Pancreas (tissue), 10 donors: ENCODE data around the gene ALK. TPM values are rescaled to one million over a fixed set of nuclear protein-coding genes. Genes with fewer than 3 reads are reported as not detected.

Experiments
- ATAC-seq, 4 donors: fragments of 200-7000 bp; cut with Tn5 transposase; one replicate each; pipeline versions ENCODE4 v1.8.0 to v1.9.1; 2020; ENCODE audit warnings: mild to moderate bottlenecking in 4 of 4, moderate library complexity in 4 of 4
- DNase-seq, 6 donors: peaks; one replicate each; pipeline ENCODE4 v3.0.0-alpha.2; 2020
- FAIRE-seq: peaks from 2 replicates; lab custom pipeline; 2012; peaks lifted over from hg19 to GRCh38; lab: Jason Lieb, UNC
- H3K27ac ChIP-seq, 4 donors: fragments of 200-600 bp; sonication (generic); 1 replicate in 3 of 4; 2 replicates in 1 of 4; pipeline versions ENCODE4 v1.5.0 to v1.8.0; 2020
- H3K27me3 ChIP-seq, 4 donors: fragments of 200-600 bp; one replicate each; pipeline ENCODE4 v1.8.0; 2021
- H3K36me3 ChIP-seq, 3 donors: fragments of 200-600 bp; sonication (generic) in 1 of 3; one replicate each; pipeline versions ENCODE4 v1.5.0 to v1.8.0; 2020 to 2021
- H3K4me1 ChIP-seq, 3 donors: fragments of 200-600 bp; one replicate each; pipeline ENCODE4 v1.8.0; 2021
- H3K4me3 ChIP-seq, 4 donors: fragments of 200-600 bp; sonication (generic) in 2 of 4; one replicate each; pipeline versions ENCODE4 v1.5.0 to v1.8.0; 2020 to 2021
- H3K9me3 ChIP-seq, 4 donors: fragments of 200-600 bp; one replicate each; pipeline ENCODE4 v1.8.0; 2021
- WGBS, 2 donors: extraction: QIAGEN DNeasy Blood & Tissue Kit; methylation state at CpG; one replicate each; pipeline ENCODE4 v1.1.7; 2013; 5-methylcytosine and 5-hydroxymethylcytosine counted together
- intact Hi-C, 3 donors: fragments of 100-400 bp; cut with DNase I; formaldehyde crosslinking; loops; one replicate each; pipeline versions ENCODE4 v1.11.1 to v1.14.2; 2022
- polyA plus RNA-seq, 2 donors: library from polyadenylated mRNA; stranded (reverse); fragments of 200-250 nt; gene quantifications; one replicate each; pipeline ENCODE4 v1.2.3, GENCODE V29; 2013
- total RNA-seq, 6 donors: library from RNA; stranded (reverse); fragmentation: NEBNext Ultra II Directional in 4 of 6; extraction: Animal tissue kit (Norgen Biotek cat#: 25700) in 4 of 6; gene quantifications; one replicate each; pipeline versions ENCODE4 v1.2.1 to v1.2.4, GENCODE V29; 2021 to 2023
- TF ChIP-seq, protein P1 (sequence below), 4 donors: fragments of 200-600 bp; sonication (generic) in 3 of 4; IDR thresholded peaks; one replicate each; pipeline versions ENCODE4 v1.5.0 to v1.8.0; 2021; ENCODE audit warnings: antibody characterized with exemption in 4 of 4
- donor health status: healthy with polysubstance abuse.
- donor health status: DM: no; HTN: no; CAD: no; lungs with moderate emphysema.
- donor health status: DM: no; HTN: no; CAD: no.
- donor health status: control.
- donor health status: control.
- donor health status: Bipolar disorder and iron deficiency.
- donor health status: DM: yes; HTN: yes; CAD: no.
- donor health status: DM: no; HTN: no; CAD: no.
- donor health status: DM: no; HTN: no; CAD: no.
- donor health status: DM: yes; HTN: yes; CAD: no.

Gene ALK
- total and polyA plus RNA-seq, 8 donors, result 0.05 to 0.17 (median 0.09) TPM; not detected in 2

DNA sequence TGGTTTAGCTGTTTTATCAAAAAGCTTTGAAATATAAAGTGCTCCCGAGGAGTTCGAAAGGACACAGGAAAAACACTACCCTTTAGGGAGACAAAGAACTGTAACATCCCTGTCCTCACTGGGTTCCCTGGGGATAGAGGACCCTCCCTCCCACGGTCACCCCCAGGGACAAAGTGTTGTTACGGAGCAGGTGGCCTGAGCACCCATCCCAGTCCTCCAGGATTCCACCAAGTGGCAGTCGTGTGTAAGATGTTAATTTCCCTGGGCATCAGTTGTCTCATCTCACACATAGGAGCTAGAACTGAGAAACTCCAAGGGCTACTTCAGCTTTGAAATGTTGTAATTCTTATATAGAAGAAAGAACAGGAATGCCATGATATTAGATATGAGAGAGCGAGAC is 137.7 kb downstream of the ALK start:
- intact Hi-C loops, result no loop called here
- Histone ChIP-seq H3K4me1 (no peaks in the 10 kb centered on the region), H3K4me3 (no peak overlapping the region), H3K27me3 (no peaks in the 10 kb centered on the region), H3K27ac (no peak overlapping the region), H3K36me3 (no peaks in the 10 kb centered on the region), H3K9me3 (no peaks in the 10 kb centered on the region)
- FAIRE-seq (no peak), DNase-seq (no peak), ATAC-seq (no peak)
- TF ChIP-seq, protein P1, sequence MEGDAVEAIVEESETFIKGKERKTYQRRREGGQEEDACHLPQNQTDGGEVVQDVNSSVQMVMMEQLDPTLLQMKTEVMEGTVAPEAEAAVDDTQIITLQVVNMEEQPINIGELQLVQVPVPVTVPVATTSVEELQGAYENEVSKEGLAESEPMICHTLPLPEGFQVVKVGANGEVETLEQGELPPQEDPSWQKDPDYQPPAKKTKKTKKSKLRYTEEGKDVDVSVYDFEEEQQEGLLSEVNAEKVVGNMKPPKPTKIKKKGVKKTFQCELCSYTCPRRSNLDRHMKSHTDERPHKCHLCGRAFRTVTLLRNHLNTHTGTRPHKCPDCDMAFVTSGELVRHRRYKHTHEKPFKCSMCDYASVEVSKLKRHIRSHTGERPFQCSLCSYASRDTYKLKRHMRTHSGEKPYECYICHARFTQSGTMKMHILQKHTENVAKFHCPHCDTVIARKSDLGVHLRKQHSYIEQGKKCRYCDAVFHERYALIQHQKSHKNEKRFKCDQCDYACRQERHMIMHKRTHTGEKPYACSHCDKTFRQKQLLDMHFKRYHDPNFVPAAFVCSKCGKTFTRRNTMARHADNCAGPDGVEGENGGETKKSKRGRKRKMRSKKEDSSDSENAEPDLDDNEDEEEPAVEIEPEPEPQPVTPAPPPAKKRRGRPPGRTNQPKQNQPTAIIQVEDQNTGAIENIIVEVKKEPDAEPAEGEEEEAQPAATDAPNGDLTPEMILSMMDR (IDR thresholded peaks at IDR 0.05), result no peak
- 80 to 94% methylated on average over 6 of the region's 6 CpGs for WGBS, 2 donors

DNA sequence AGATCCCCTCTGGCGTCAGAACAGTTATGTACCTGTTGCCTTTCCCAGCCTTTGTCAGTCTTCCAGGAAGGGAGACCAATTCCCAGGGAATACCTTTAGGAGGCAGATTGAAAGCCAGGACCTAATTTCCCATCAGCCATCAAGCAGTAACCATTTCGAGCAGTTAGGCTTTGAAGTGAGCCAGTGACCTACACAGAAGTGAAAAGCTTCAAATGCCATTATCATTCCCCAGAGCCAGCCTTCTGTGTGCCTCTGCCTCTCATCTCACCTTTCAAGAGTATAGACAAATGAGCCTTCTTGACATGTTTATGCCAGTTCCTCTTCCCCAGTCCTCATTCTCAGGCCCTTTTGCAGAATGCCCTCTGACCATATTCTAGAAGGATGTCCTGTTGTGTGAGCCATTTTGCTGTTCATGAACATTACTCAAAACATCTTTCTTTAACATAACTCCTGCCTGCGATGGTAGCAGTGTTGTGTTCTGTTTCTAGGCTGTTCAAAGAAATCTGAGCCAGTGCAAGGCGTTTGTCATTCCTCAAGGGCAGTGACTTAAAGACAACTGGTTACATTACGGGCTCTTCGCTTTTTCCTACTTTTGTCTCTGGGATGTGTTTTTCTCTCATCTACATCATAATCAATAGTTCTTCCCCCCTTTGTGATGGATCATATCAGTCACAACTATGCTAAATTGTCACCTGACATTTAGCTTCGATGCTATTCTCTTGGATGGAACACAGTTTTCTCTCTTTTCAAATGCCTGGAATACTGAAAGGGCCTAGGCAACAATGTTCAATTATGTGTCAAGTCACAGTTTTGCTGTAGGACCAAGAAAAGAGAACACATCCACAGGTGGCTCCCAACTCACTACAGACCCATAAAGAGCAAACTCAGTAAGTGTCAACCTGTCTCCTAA is 138.6 kb downstream of the ALK start:
- H3K27me3 ChIP-seq, result no peaks in the 10 kb centered on the region
- intact Hi-C loops, result no loop called here
- TF ChIP-seq, protein P1 (IDR thresholded peaks at IDR 0.05), result no peak
- no peaks in the 10 kb centered on the region for H3K9me3 ChIP-seq
- no peaks in the 10 kb centered on the region for H3K36me3 ChIP-seq
- H3K27ac ChIP-seq, result no peak overlapping the region
- DNase-seq (no peak), ATAC-seq (no peak), FAIRE-seq (no peak)
- no peaks in the 10 kb centered on the region for H3K4me1 ChIP-seq
- H3K4me3 ChIP-seq, result no peak overlapping the region
- 79 to 86% methylated on average over 7 of the region's 7 CpGs for WGBS, 2 donors

DNA sequence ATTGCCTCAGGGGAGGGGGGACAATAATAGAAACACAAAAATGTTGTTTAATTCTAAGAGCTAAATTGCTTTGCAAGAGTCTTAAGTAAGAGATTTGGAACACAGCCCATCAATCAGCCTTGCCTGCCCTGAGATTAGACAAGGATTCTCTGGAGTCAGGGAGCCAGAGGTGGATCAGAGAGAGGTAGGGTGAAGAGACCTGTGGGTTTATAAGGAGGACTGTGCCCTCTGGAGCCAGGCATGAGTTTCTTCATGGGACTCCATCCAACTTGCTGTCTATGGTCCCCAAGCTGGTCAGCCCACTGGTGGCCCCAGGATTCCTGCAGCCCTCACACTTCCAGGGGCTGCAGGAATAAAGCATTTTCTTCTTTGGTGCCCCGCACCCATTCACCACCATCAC is 139.3 kb downstream of the ALK start:
- TF ChIP-seq, protein P1 (IDR thresholded peaks at IDR 0.05), result no peak
- no peaks in the 10 kb centered on the region for H3K36me3 ChIP-seq
- WGBS, 2 donors, result 96 to 100% methylated on average over 1 of the region's 1 CpG
- H3K4me1 ChIP-seq, result no peaks in the 10 kb centered on the region
- intact Hi-C loops, result no loop called here
- H3K27ac ChIP-seq, result no peak overlapping the region
- H3K9me3 ChIP-seq, result no peaks in the 10 kb centered on the region
- ATAC-seq, result no peak
- no peaks in the 10 kb centered on the region for H3K27me3 ChIP-seq
- no peak for DNase-seq
- no peak overlapping the region for H3K4me3 ChIP-seq
- FAIRE-seq, result no peak

DNA sequence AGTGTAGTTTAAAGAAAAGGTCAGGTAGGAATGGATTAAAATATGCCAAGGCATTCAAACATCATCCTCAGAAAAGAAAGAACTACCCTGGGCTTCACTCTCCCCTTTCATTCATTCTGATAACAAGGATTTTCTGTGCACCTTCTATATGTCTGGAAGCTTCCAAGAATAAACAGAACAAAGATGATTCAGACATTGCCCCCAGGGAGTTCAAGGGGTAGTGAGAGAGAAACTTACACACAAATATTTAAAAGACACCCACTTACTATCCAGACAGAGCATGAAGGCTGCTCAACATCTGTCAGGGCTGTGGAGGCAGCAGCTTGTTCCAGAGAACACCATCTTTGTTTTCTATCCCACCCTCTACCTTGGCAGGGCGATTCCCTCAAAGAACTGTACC is 140.5 kb downstream of the ALK start:
- WGBS, 2 donors, result 91 to 93% methylated on average over 1 of the region's 1 CpG
- Histone ChIP-seq H3K36me3 (no peaks in the 10 kb centered on the region), H3K4me3 (no peak overlapping the region), H3K27ac (no peak overlapping the region), H3K27me3 (no peaks in the 10 kb centered on the region), H3K9me3 (no peaks in the 10 kb centered on the region), H3K4me1 (no peaks in the 10 kb centered on the region)
- TF ChIP-seq, protein P1 (IDR thresholded peaks at IDR 0.05), result no peak
- FAIRE-seq (no peak), DNase-seq (no peak), ATAC-seq (no peak)
- intact Hi-C loops, result no loop called here

DNA sequence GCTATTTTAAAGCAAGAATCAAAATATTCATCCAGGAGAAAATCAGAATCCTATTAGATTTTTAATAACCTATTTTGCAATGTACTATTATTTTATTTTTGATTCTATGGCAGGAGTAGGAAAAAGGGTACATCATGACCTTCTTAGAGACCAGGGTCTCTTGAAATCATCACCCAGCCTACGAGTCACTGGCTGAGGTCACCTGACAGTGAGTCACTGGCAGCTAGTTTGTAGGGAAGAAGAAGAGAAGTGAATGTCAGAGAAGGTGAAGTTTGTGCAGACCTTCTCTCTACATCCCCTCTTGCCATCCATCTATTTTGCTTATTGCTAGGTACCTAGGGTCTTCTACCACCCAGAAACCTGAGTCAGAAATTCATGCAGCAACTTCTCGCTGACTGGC is 144.2 kb downstream of the ALK start:
- FAIRE-seq, result no peak
- Histone ChIP-seq H3K4me1 (no peaks in the 10 kb centered on the region), H3K27ac (no peak overlapping the region), H3K36me3 (no peaks in the 10 kb centered on the region), H3K4me3 (no peak overlapping the region), H3K27me3 (no peaks in the 10 kb centered on the region), H3K9me3 (no peaks in the 10 kb centered on the region)
- TF ChIP-seq, protein P1 (IDR thresholded peaks at IDR 0.05), result no peak
- intact Hi-C loops, result no loop called here
- no peak for DNase-seq
- WGBS, 2 donors, result 75 to 81% methylated on average over 2 of the region's 2 CpGs
- no peak for ATAC-seq
